HG03045 (cell line): Measurements from ENCODE around the gene KLF8.

ENCODE experiments used
- ATAC-seq: cut with Tn5 transposase; IDR thresholded peaks from one replicate; pipeline ENCODE4 v1.9.1; 2021; ENCODE audit warnings: mild to moderate bottlenecking, moderate library complexity; ENCODE audit not compliant: unreplicated experiment

KLF8 gene

DNA sequence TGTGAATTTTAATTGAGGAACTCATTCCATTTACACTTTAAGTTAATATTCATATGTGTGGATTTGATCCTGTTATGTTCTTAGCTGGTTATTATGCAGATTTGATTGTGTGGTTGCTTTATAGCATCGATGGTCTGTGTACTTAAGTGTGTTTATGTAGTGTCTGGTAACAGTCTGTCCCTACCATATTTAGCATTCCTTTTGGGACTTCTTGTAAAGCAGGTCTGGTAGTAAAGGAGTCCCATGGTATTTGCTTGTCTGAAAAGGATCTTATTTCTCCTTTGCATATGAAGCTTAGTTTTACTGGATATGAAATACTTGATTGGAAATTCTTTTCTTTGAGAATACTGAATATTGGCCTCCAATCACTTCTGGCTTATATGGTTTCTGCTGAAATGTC is 76.6 kb downstream of the KLF8 start:
- no peak for ATAC-seq

DNA sequence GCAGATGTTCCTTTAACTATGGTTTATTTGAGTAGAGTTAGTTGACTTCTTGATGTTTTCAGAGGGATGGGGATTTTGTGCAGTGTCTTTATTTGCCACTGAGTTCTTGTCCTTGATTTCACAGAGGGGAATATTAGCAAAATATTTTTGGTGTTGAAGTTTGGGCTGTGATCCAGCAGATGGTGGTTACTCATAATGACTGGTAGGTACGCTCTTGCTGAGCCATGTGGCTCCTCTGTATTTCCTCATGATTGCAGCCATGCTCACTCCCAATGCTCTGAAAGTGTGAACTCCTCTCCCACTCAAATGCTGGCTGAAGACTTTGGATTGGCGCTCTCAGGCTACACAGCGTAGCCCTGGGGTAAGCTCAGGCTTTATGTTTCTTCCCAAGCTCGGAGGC is 77.7 kb downstream of the KLF8 start:
- no peak for ATAC-seq

DNA sequence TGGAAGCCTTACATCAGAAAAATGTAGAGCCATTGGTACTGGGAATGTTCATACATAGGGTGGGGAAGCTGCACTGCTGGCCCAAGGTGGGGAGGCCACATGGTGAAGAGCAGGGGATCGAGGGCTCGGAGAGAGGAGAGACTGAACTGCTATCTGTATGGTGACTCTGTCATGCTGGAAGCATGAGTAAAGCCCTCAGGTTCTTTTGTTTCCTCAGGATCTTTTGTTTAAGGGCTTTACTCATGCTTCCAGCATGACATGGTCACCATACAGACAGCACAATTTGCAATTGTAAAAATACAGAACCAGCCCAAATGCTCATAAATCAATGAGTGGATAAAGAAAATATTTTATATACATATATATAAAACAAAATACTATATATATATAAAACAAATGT is 78.4 kb downstream of the KLF8 start:
- ATAC-seq: no peak

DNA sequence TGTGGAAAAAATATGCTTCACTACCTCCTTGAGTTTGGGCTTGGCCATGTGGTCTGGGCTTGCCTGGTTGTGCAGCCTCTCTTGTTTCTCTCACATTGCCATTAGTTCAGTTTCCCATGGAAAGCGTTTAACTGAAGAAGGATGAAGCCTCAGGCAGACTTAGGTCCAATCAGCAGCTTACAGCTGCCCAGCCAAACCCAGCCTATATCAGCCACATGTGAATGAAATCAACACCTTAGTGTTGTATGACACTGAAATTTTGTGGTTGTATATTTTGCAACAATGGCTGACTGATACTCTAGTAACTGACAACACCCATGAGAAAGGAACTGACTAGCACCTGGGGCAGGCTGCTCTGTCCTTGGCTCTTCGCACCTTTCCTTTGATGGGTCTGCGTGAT is 81.2 kb downstream of the KLF8 start:
- ATAC-seq: no peak

DNA sequence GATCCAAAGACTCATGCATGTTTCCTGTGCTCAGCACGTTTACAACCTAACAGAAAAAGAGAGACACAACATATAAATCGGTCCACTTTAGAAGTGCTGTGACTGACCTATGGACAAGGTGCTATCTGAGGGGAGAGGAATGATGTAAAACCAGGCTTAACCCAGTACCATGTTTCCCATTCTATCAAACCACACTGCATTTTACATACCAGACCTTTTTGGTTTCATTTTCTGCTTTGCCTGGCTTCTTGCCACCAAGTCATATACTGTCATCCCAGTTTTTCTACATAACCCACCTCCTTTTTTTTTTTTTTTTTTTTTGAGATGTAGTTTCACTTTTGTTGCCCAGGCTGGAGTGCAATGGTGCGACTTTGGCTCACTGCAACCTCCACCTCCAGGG is 82.2 kb downstream of the KLF8 start:
- no peak for ATAC-seq

DNA sequence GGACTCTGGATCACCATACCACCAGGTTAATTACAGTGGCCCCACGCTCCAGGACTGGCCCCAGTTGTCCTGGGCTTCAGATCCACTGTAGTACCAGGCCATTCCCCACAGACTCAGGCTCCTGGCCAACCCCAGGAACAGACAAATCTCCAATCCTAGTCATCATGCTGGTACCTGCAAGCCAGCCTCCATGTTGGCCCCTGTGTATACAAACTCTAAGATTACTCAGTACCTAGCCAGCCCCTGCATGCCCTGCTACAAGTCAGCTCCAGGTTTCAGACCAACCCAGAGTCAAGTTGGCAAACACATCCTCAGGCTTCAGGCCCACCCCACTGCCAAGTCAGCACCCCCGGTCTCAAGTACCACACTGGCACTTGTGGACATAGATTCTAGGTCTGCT is 85.9 kb downstream of the KLF8 start:
- no peak for ATAC-seq

DNA sequence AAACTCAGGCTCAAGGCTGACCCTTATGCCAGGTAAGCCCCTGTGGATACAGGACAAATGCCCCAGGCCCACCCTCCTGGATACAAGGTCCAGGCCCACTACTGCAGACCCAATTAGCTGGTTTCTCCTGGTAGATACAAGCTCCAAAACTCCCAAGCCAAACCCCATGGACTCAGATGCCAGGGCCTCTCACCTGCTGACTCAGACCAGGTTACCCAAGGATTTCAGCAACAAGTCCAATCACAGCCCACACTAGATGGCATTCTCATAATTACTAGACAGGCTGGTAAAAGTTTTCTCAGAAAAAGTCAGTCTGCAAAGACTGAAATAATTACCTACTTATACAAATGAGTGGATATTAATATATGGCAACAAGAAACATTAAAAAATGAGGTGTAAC is 87.0 kb downstream of the KLF8 start:
- no peak for ATAC-seq
